ENCODE measurements around the gene KCTD5. TPM values are rescaled to one million over a fixed set of nuclear protein-coding genes. Genes with fewer than 3 reads are reported as not detected.

The KCTD5 gene
- total RNA-seq, 1 donor from 2014 or later = 55.4 TPM

DNA sequence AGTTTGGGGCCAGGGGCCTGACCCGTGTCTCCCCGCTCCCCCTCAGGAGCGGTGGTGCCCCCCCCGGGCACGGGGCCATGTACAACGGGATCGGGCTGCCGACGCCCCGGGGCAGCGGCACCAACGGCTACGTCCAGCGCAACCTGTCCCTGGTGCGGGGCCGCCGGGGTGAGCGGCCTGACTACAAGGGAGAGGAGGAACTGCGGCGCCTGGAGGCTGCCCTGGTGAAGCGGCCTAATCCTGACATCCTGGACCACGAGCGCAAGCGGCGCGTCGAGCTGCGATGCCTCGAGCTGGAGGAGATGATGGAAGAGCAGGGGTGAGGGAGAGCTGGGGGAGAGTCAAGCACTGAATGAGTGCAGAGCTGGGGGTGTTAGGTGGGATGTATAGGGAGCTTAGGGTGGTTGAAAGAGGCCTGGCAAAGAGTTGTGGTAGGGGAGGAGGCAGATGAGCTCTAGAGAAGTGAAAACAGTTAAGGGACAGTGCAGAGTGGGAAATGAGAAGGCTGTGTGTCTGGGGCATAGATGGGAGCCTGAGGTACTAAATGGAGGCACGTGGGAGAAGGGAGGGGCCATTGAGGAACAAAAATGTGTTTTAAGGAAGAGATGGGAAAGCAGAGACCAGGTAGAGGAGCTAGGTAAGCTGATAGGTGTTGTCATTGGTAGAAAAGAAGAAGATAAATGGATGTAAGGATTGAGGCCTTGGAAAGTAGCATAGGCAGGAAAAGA, 74.1 kb downstream of the KCTD5 start:
- no peaks in the 10 kb centered on the region for H3K27me3 ChIP-seq (ENCODE audit: insufficient read depth, low read length)
- TF ChIP-seq, protein P1, sequence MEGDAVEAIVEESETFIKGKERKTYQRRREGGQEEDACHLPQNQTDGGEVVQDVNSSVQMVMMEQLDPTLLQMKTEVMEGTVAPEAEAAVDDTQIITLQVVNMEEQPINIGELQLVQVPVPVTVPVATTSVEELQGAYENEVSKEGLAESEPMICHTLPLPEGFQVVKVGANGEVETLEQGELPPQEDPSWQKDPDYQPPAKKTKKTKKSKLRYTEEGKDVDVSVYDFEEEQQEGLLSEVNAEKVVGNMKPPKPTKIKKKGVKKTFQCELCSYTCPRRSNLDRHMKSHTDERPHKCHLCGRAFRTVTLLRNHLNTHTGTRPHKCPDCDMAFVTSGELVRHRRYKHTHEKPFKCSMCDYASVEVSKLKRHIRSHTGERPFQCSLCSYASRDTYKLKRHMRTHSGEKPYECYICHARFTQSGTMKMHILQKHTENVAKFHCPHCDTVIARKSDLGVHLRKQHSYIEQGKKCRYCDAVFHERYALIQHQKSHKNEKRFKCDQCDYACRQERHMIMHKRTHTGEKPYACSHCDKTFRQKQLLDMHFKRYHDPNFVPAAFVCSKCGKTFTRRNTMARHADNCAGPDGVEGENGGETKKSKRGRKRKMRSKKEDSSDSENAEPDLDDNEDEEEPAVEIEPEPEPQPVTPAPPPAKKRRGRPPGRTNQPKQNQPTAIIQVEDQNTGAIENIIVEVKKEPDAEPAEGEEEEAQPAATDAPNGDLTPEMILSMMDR (IDR thresholded peaks at IDR 0.05; ENCODE audit: insufficient read depth, low read depth, low read length) = no peak
- no peak for TF ChIP-seq EZH2 (IDR thresholded peaks at IDR 0.05; ENCODE audit: insufficient read depth, low read length)
- H3K9me3 ChIP-seq (ENCODE audit: insufficient read depth, low read depth, low read length) = no peaks in the 10 kb centered on the region
- no peak overlapping the region for H3K27ac ChIP-seq (ENCODE audit: low read depth, low read length)
- H3K27me3 Mint-ChIP-seq (ENCODE audit: low read depth, unreplicated experiment) = no peaks in the 10 kb centered on the region
- H3K4me1 ChIP-seq (ENCODE audit: insufficient read depth, low read length) = peaks cover 23% of the 10 kb centered on the region
- no peak overlapping the region for H3K9ac ChIP-seq (ENCODE audit: low read length)
- no peaks in the 10 kb centered on the region for H3K9me3 Mint-ChIP-seq (ENCODE audit: unreplicated experiment)
- peaks cover 49% of the 10 kb centered on the region for H3K36me3 ChIP-seq (ENCODE audit: insufficient read depth, low read length)
- H3K4me2 ChIP-seq (ENCODE audit: low read length) = peak overlapping the region; percentile 96
- no peak overlapping the region for H3K4me3 ChIP-seq (ENCODE audit: insufficient read depth, low read depth, low read length)
- no peak overlapping the region for H2AFZ ChIP-seq (ENCODE audit: low read depth, low read length)
- peaks cover 90% of the 10 kb centered on the region for H3K79me2 ChIP-seq (ENCODE audit: insufficient read depth, low read length)
- H4K20me1 ChIP-seq (ENCODE audit: insufficient read depth, low read length) = peaks cover 85% of the 10 kb centered on the region
- H3K27ac Mint-ChIP-seq (ENCODE audit: unreplicated experiment) = peak overlapping the region; percentile 70
- H3K36me3 Mint-ChIP-seq (ENCODE audit: low read depth, unreplicated experiment) = peaks cover 29% of the 10 kb centered on the region
- peaks cover 29% of the 10 kb centered on the region for H3K4me1 Mint-ChIP-seq (ENCODE audit: low read depth, unreplicated experiment)
- peak overlapping the region; percentile 68 for H3K4me3 Mint-ChIP-seq (ENCODE audit: unreplicated experiment)
- DNase-seq (ENCODE audit: low read depth) (no peak), FAIRE-seq (no peak)

DNA sequence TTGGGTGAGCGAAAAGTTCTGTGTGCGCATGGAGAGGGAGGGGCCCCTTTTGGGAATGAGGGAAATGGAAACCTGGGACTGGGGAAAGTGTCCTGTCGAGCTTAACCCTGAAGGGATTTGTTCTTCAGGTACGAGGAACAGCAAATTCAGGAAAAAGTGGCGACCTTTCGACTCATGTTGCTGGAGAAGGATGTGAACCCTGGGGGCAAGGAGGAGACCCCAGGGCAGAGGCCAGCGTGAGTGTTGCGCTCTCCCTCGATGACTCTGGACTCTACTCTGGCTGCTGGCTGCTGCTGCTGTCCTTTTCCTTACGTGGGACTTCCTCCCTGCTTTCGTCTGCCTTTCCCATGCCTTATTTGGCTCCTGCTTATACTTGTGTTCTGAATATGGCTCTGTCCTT, 75.0 kb downstream of the KCTD5 start:
- peaks cover 58% of the 10 kb centered on the region for H3K36me3 ChIP-seq (ENCODE audit: insufficient read depth, low read length)
- no peak overlapping the region for H3K27ac ChIP-seq (ENCODE audit: low read depth, low read length)
- no peak for FAIRE-seq
- H3K79me2 ChIP-seq (ENCODE audit: insufficient read depth, low read length) = peaks cover 95% of the 10 kb centered on the region
- no peak overlapping the region for H3K4me2 ChIP-seq (ENCODE audit: low read length)
- no peak overlapping the region for H3K9ac ChIP-seq (ENCODE audit: low read length)
- H4K20me1 ChIP-seq (ENCODE audit: insufficient read depth, low read length) = peaks cover 94% of the 10 kb centered on the region
- H3K36me3 Mint-ChIP-seq (ENCODE audit: low read depth, unreplicated experiment) = peaks cover 37% of the 10 kb centered on the region
- peaks cover 29% of the 10 kb centered on the region for H3K4me1 Mint-ChIP-seq (ENCODE audit: low read depth, unreplicated experiment)
- H3K9me3 Mint-ChIP-seq (ENCODE audit: unreplicated experiment) = no peaks in the 10 kb centered on the region
- no peak overlapping the region for H3K4me3 ChIP-seq (ENCODE audit: insufficient read depth, low read depth, low read length)
- H3K27me3 Mint-ChIP-seq (ENCODE audit: low read depth, unreplicated experiment) = no peaks in the 10 kb centered on the region
- peaks cover 17% of the 10 kb centered on the region for H3K4me1 ChIP-seq (ENCODE audit: insufficient read depth, low read length)
- H3K27me3 ChIP-seq (ENCODE audit: insufficient read depth, low read length) = no peaks in the 10 kb centered on the region
- H3K9me3 ChIP-seq (ENCODE audit: insufficient read depth, low read depth, low read length) = no peaks in the 10 kb centered on the region
- H3K27ac Mint-ChIP-seq (ENCODE audit: unreplicated experiment) = no peak overlapping the region
- peak overlapping the region; percentile 43 for H3K4me3 Mint-ChIP-seq (ENCODE audit: unreplicated experiment)
- H2AFZ ChIP-seq (ENCODE audit: low read depth, low read length) = no peak overlapping the region
- DNase-seq (ENCODE audit: low read depth) = no peak
- TF ChIP-seq EZH2 (IDR thresholded peaks at IDR 0.05; ENCODE audit: insufficient read depth, low read length) = no peak
- TF ChIP-seq, protein P1 (IDR thresholded peaks at IDR 0.05; ENCODE audit: insufficient read depth, low read depth, low read length) = no peak

Other genes starting within 250 kb of the KCTD5 start
- gene TEDC2, start 222.4 kb upstream of the KCTD5 start, total RNA-seq = 5.8 and 6.0 TPM in 2 replicates
- 1.1 and 1.3 TPM in 2 replicates for gene NTN3, start 211.2 kb upstream of the KCTD5 start, total RNA-seq
- 12.8 and 13.4 TPM in 2 replicates for gene TBC1D24, start 207.4 kb upstream of the KCTD5 start, total RNA-seq
- gene ATP6V0C, start 168.6 kb upstream of the KCTD5 start, total RNA-seq = 311 TPM in 2 replicates
- gene AMDHD2, start 162.2 kb upstream of the KCTD5 start, total RNA-seq = 24.9 and 32.3 TPM in 2 replicates
- not detected in 2 replicates for gene CEMP1, start 151.1 kb upstream of the KCTD5 start, total RNA-seq
- gene PDPK1, start 144.5 kb upstream of the KCTD5 start, total RNA-seq = 48.1 and 50.5 TPM in 2 replicates
- 2.3 and 3.0 TPM in 2 replicates for gene PRSS27, start 37.7 kb downstream of the KCTD5 start, total RNA-seq
- gene SRRM2, start 70.1 kb downstream of the KCTD5 start, total RNA-seq = 387 and 409 TPM in 2 replicates
- 323 TPM in 2 replicates for gene ELOB, start 94.8 kb downstream of the KCTD5 start, total RNA-seq
- not detected in 2 replicates for gene PRSS33, start 105.0 kb downstream of the KCTD5 start, total RNA-seq
- gene PRSS41, start 115.9 kb downstream of the KCTD5 start, total RNA-seq = not detected in 2 replicates
- not detected in 2 replicates for gene PRSS21, start 134.7 kb downstream of the KCTD5 start, total RNA-seq
- gene ZG16B, start 147.8 kb downstream of the KCTD5 start, total RNA-seq = not detected in 2 replicates
- gene PRSS22, start 175.6 kb downstream of the KCTD5 start, total RNA-seq = 0.58 and 1.5 TPM in 2 replicates
- 36.5 and 40.7 TPM in 2 replicates for gene FLYWCH2, start 200.7 kb downstream of the KCTD5 start, total RNA-seq
- 53.4 and 58.9 TPM in 2 replicates for gene FLYWCH1, start 229.4 kb downstream of the KCTD5 start, total RNA-seq